GM23338 (cell line): ENCODE data around the gene NCS1. TPM values are rescaled to one million over a fixed set of nuclear protein-coding genes. Genes with fewer than 3 reads are reported as not detected.

ENCODE experiments used
- ATAC-seq: fragments of 200-7000 bp; cut with Tn5 transposase; 3 replicates; pipeline ENCODE4 v1.9.1; 2020
- DNase-seq: peaks from one replicate; pipeline ENCODE4 v3.0.0-alpha.2; 2015; ENCODE audit warnings: low spot score
- H2AFZ ChIP-seq: fragments of 200-600 bp; sonication (generic); 2 replicates; pipeline ENCODE4 v1.8.0; 2016; ENCODE audit warnings: antibody characterized with exemption, mild to moderate bottlenecking, moderate library complexity
- H3F3A ChIP-seq: fragments of 200-600 bp; sonication (generic); replicated peaks from 2 replicates; pipeline ENCODE4 v1.8.0; 2017; ENCODE audit warnings: antibody characterized with exemption, mixed run types, low read depth
- H3K27ac ChIP-seq: fragments of 200-600 bp; sonication (generic); 2 replicates; pipeline ENCODE4 v1.6.1; 2016; ENCODE audit warnings: low read depth
- H3K27me3 ChIP-seq: fragments of 200-600 bp; sonication (generic); 2 replicates; pipeline ENCODE4 v1.8.0; 2016; ENCODE audit warnings: mild to moderate bottlenecking, mixed run types, moderate library complexity; ENCODE audit not compliant: insufficient read depth
- H3K36me3 ChIP-seq: fragments of 200-600 bp; sonication (generic); 2 replicates; pipeline ENCODE4 v1.8.0; 2016; ENCODE audit warnings: mild to moderate bottlenecking; ENCODE audit not compliant: insufficient read depth
- H3K4me1 ChIP-seq: fragments of 200-600 bp; sonication (generic); 2 replicates; pipeline ENCODE4 v1.8.0; 2016; ENCODE audit warnings: mild to moderate bottlenecking, moderate library complexity; ENCODE audit not compliant: insufficient read depth
- H3K4me2 ChIP-seq: fragments of 200-600 bp; sonication (generic); 2 replicates; pipeline ENCODE4 v1.7.1; 2017; ENCODE audit warnings: mixed run types
- H3K4me3 ChIP-seq: fragments of 200-600 bp; sonication (generic); 2 replicates; pipeline ENCODE4 v1.6.1; 2016; ENCODE audit warnings: mixed run types
- H3K79me2 ChIP-seq: fragments of 200-600 bp; sonication (generic); replicated peaks from 2 replicates; pipeline ENCODE4 v1.8.0; 2017; ENCODE audit warnings: mild to moderate bottlenecking; ENCODE audit not compliant: insufficient read depth
- H3K9me2 ChIP-seq: fragments of 200-600 bp; sonication (generic); 2 replicates; pipeline ENCODE4 v1.8.0; 2017; ENCODE audit not compliant: insufficient read depth
- H4K20me1 ChIP-seq: fragments of 200-600 bp; sonication (generic); replicated peaks from 2 replicates; pipeline ENCODE4 v1.8.0; 2017; ENCODE audit warnings: mild to moderate bottlenecking; ENCODE audit not compliant: insufficient read depth
- H3K27ac Mint-ChIP-seq: 2 replicates; pipeline ENCODE4 v1.8.0; 2020; ENCODE audit warnings: inconsistent platforms, mild to moderate bottlenecking, moderate library complexity, mixed read lengths
- H3K27me3 Mint-ChIP-seq: 3 replicates; pipeline ENCODE4 v1.8.0; 2022; ENCODE audit warnings: low read depth, mild to moderate bottlenecking, moderate library complexity, mixed read lengths, inconsistent platforms; ENCODE audit not compliant: insufficient read depth, poor library complexity
- H3K36me3 Mint-ChIP-seq: 3 replicates; pipeline ENCODE4 v1.8.0; 2021; ENCODE audit warnings: low read depth, mild to moderate bottlenecking, inconsistent platforms, moderate library complexity, mixed read lengths
- H3K4me1 Mint-ChIP-seq: 3 replicates; pipeline ENCODE4 v1.8.0; 2020; ENCODE audit warnings: mild to moderate bottlenecking, inconsistent platforms, mixed read lengths
- H3K4me3 Mint-ChIP-seq: 3 replicates; pipeline ENCODE4 v1.8.0; 2021; ENCODE audit warnings: moderate library complexity, mild to moderate bottlenecking, inconsistent platforms, mixed read lengths
- H3K9me3 Mint-ChIP-seq: 3 replicates; pipeline ENCODE4 v1.8.0; 2020; ENCODE audit warnings: moderate library complexity, mild to moderate bottlenecking, inconsistent platforms, mixed read lengths
- CREB1 ChIP-seq: fragments of 250-450 bp; sonication (Bioruptor Pico); IDR thresholded peaks from 2 replicates; pipeline ENCODE4 v1.5.0; 2020; ENCODE audit warnings: low read depth, mild to moderate bottlenecking, moderate library complexity
- CTCF ChIP-seq, 2 experiments: fragments of 200-600 bp in 1 of 2; sonication (generic) in 1 of 2; conservative IDR thresholded peaks; 2 replicates each; pipeline versions ENCODE4 v1.5.1 to v1.6.1; 2016 to 2017; ENCODE audit warnings: antibody characterized with exemption in 2 of 2, low read depth in 2 of 2, mild to moderate bottlenecking in 2 of 2, moderate library complexity in 1 of 2
- ETS1 ChIP-seq: IDR thresholded peaks from 2 replicates; pipeline ENCODE4 v1.6.1; 2016; ENCODE audit warnings: antibody characterized with exemption
- EZH2phosphoT487 ChIP-seq: fragments of 200-600 bp; sonication (generic); IDR thresholded peaks from one replicate; pipeline ENCODE4 v1.8.1; 2018; ENCODE audit warnings: antibody characterized with exemption; ENCODE audit not compliant: unreplicated experiment
- JUNB ChIP-seq: IDR thresholded peaks from one replicate; pipeline ENCODE4 v1.6.1; 2016; ENCODE audit warnings: antibody characterized with exemption; ENCODE audit not compliant: unreplicated experiment
- REST ChIP-seq: IDR thresholded peaks from one replicate; pipeline ENCODE4 v1.6.1; 2018; ENCODE audit warnings: antibody characterized with exemption; ENCODE audit not compliant: unreplicated experiment
- STAT1 ChIP-seq: IDR thresholded peaks from one replicate; pipeline ENCODE4 v1.6.1; 2016; ENCODE audit warnings: antibody characterized with exemption; ENCODE audit not compliant: unreplicated experiment
- ZNF331 ChIP-seq: fragments of 250-450 bp; sonication (Bioruptor Pico); IDR thresholded peaks from 2 replicates; pipeline ENCODE4 v1.5.0; 2020; ENCODE audit warnings: low read depth, mild to moderate bottlenecking, moderate library complexity
- ZNF462 ChIP-seq: fragments of 250-450 bp; sonication (Bioruptor Pico); IDR thresholded peaks from 2 replicates; pipeline ENCODE4 v1.5.0; 2020; ENCODE audit warnings: mild to moderate bottlenecking, moderate library complexity
- polyA plus RNA-seq: library from polyadenylated mRNA; unstranded; fragments of >200 nt; fragmentation: Nextera tagmentation; extraction: Ambion mirVana; gene quantifications from 2 replicates; pipeline ENCODE4 v1.2.1, GENCODE V29; 2016
- total RNA-seq: library from RNA; depleted of rRNA; stranded (reverse); fragments of >200 nt; shearing (Covaris generic); gene quantifications from 2 replicates; pipeline ENCODE4 v1.2.3, GENCODE V29; 2014

NCS1 gene
- total and polyA plus RNA-seq, 2 experiments from 2014 or later, result 8.2 to 34.3 TPM

- TF ChIP-seq ETS1, result no peak
- TF ChIP-seq EZH2phosphoT487, result no peak
- TF ChIP-seq JUNB, result no peak
Measured at GRCh38 chr9:130239741-130240241, 67.6 kb downstream of the NCS1 start (continued).

GRCh38 chr9:130240410-130241197, 68.4 kb downstream of the NCS1 start:
- no peaks in the 10 kb centered on the region for H3K9me2 ChIP-seq
- H3K27me3 Mint-ChIP-seq, result peaks cover 21% of the 10 kb centered on the region
- no peak overlapping the region for H3K4me3 Mint-ChIP-seq
- H3K27ac ChIP-seq, result no peak overlapping the region
- no peaks in the 10 kb centered on the region for H3K27me3 ChIP-seq
- ATAC-seq, result peak; percentile 64
- H2AFZ ChIP-seq, result no peak overlapping the region
- H3K9me3 Mint-ChIP-seq, result no peaks in the 10 kb centered on the region; the same call in 2 of the 3 replicates
- H3K4me2 ChIP-seq, result no peak overlapping the region
- DNase-seq, result peak; percentile 82
- H3F3A ChIP-seq, result no peaks in the 10 kb centered on the region
- no peaks in the 10 kb centered on the region for H4K20me1 ChIP-seq
- no peaks in the 10 kb centered on the region; the same call in 1 of the 2 replicates for H3K36me3 ChIP-seq
- no peak for TF ChIP-seq ZNF331 (CRISPR knock-in tag)
- TF ChIP-seq STAT1, result no peak
- TF ChIP-seq JUNB, result no peak
- no peak for TF ChIP-seq REST
- TF ChIP-seq ZNF462 (CRISPR knock-in tag), result no peak
- TF ChIP-seq CREB1 (CRISPR knock-in tag), result no peak
- no peak for TF ChIP-seq CTCF (conservative IDR thresholded peaks at IDR 0.05; ENCODE audit: low read depth in 2 of 2)
- TF ChIP-seq ETS1, result peak; percentile 79
- H3K4me1 Mint-ChIP-seq, result peaks cover 27% of the 10 kb centered on the region
- H3K27ac Mint-ChIP-seq, result no peak overlapping the region
- no peaks in the 10 kb centered on the region for H3K36me3 Mint-ChIP-seq
- H3K4me3 ChIP-seq, result no peak overlapping the region
- H3K4me1 ChIP-seq, result no peaks in the 10 kb centered on the region
- no peaks in the 10 kb centered on the region for H3K79me2 ChIP-seq
